ENCODE measurements around the gene CAMK2G.

DNA sequence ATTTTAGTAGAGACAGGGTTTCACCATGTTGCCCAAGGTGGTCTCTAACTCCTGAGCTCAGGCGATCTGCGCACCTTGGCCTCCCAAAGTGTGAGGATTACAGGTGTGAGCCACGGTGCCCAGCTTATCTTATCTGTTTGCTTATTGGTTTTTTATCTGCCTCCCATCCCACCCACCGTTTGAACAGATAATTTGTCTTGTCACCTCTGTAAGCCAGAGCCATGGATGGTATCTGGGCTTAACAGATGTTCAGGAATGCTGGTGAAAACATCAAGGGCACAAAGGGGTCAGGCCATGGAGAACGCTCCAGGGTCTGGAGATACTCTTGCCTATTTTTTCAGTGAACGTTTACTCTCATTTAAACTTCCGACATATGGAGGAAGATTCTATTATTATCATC lies 51.0 kb downstream of the CAMK2G start:
- TF ChIP-seq, protein P1, sequence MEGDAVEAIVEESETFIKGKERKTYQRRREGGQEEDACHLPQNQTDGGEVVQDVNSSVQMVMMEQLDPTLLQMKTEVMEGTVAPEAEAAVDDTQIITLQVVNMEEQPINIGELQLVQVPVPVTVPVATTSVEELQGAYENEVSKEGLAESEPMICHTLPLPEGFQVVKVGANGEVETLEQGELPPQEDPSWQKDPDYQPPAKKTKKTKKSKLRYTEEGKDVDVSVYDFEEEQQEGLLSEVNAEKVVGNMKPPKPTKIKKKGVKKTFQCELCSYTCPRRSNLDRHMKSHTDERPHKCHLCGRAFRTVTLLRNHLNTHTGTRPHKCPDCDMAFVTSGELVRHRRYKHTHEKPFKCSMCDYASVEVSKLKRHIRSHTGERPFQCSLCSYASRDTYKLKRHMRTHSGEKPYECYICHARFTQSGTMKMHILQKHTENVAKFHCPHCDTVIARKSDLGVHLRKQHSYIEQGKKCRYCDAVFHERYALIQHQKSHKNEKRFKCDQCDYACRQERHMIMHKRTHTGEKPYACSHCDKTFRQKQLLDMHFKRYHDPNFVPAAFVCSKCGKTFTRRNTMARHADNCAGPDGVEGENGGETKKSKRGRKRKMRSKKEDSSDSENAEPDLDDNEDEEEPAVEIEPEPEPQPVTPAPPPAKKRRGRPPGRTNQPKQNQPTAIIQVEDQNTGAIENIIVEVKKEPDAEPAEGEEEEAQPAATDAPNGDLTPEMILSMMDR (IDR thresholded peaks at IDR 0.05) = no peak
- TF ChIP-seq POLR2AphosphoS5 (IDR thresholded peaks at IDR 0.05) = no peak
